Measurements from ENCODE around the gene KRT24. TPM values are rescaled to one million over a fixed set of nuclear protein-coding genes. Genes with fewer than 3 reads are reported as not detected.

Gene KRT24
- total RNA-seq, 1 experiment from 2014 or later = not detected

DNA sequence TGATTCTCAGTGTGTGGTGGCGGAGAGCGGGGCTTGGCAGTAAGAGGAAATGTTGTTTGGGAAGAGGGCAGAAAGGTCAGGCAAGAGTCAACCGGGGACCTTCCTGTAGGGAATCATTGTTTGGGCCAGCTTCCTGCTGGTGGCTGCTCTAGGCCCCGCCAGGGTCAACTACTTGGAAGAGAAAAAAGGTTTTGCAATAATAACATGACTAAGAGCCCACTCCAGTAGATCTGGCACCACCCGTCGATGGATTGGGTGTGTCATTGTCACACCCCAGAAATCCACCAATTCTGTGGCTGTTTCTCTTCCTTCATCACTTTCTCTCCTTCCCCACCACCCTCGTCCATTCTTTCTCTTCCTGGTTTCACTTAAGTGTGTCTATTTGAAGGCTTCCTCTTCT lies 4.2 kb upstream of the KRT24 start:
- H3K9me2 ChIP-seq (replicated peaks; ENCODE audit: insufficient read depth, low read length) = no peaks in the 10 kb centered on the region
- H3K36me3 ChIP-seq (ENCODE audit: insufficient read depth, low read length) = no peaks in the 10 kb centered on the region
- H3K4me2 ChIP-seq (ENCODE audit: low read depth, low read length, poor library complexity, severe bottlenecking) = no peak overlapping the region
- H3K9ac ChIP-seq (ENCODE audit: low read length) = no peak overlapping the region
- no peak overlapping the region for H3K4me3 ChIP-seq (ENCODE audit: low read length)
- H2AFZ ChIP-seq (ENCODE audit: low read length) = no peak overlapping the region
- no peaks in the 10 kb centered on the region for H3K4me1 ChIP-seq (ENCODE audit: low read length)
- no peaks in the 10 kb centered on the region for H3K27me3 ChIP-seq (ENCODE audit: low read length)
- H3K9me3 ChIP-seq (ENCODE audit: low read length) = no peaks in the 10 kb centered on the region
- no peaks in the 10 kb centered on the region for H4K20me1 ChIP-seq (ENCODE audit: insufficient read depth, low read depth, low read length)
- no peak overlapping the region for H3K27ac ChIP-seq (ENCODE audit: low read length)
- DNase-seq = no peak
- no peaks in the 10 kb centered on the region for H3K79me2 ChIP-seq (ENCODE audit: low read length)

DNA sequence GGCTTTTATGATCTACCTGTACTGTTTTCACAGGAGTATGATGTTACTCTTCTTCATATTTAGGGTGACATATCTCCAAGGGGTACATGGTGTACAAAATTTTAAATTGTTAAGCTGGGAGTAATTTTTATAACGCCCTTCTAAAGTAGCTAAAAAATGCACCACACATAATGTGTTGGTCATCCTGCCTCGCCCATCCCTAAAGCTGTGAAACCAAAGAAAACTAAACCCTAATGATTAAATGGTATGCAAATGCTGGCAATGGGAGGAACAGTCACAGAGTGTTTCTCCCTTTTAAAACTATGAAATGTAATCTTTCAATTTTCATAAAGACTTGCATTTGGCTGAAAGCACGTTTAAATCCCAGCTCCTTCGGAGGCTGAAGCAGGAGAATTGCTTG lies 2.0 kb upstream of the KRT24 start:
- H3K9me2 ChIP-seq (replicated peaks; ENCODE audit: insufficient read depth, low read length) = no peaks in the 10 kb centered on the region
- no peaks in the 10 kb centered on the region for H3K79me2 ChIP-seq (ENCODE audit: low read length)
- H4K20me1 ChIP-seq (ENCODE audit: insufficient read depth, low read depth, low read length) = no peaks in the 10 kb centered on the region
- H3K9me3 ChIP-seq (ENCODE audit: low read length) = no peaks in the 10 kb centered on the region
- no peaks in the 10 kb centered on the region for H3K36me3 ChIP-seq (ENCODE audit: insufficient read depth, low read length)
- no peaks in the 10 kb centered on the region for H3K27me3 ChIP-seq (ENCODE audit: low read length)
- H3K4me2 ChIP-seq (ENCODE audit: low read depth, low read length, poor library complexity, severe bottlenecking) = no peak overlapping the region
- no peak overlapping the region for H2AFZ ChIP-seq (ENCODE audit: low read length)
- H3K9ac ChIP-seq (ENCODE audit: low read length) = no peak overlapping the region
- DNase-seq = no peak
- no peaks in the 10 kb centered on the region for H3K4me1 ChIP-seq (ENCODE audit: low read length)
- H3K27ac ChIP-seq (ENCODE audit: low read length) = no peak overlapping the region
- H3K4me3 ChIP-seq (ENCODE audit: low read length) = no peak overlapping the region

DNA sequence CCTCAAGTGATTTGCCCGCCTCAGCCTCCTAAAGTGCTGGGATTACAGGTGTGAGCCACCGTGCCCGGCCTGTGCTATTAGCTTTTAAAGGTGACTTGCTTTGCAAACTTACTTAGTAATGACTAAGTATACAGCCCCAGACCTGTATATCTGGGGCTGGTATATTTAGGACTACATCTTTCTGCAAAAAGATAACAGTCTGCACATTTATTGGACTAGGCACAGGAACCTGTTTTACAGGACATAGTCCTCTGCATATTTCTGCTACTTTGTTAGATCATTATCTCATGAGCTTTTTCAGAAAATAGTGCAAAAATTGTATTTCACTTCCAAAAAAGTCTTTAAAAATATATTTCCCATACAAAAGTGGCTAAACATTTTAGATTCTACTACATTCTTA lies 1.3 kb downstream of the KRT24 start:
- Histone ChIP-seq H3K79me2 (ENCODE audit: low read length) (no peaks in the 10 kb centered on the region), H4K20me1 (ENCODE audit: insufficient read depth, low read depth, low read length) (no peaks in the 10 kb centered on the region), H3K36me3 (ENCODE audit: insufficient read depth, low read length) (no peaks in the 10 kb centered on the region), H3K9me2 (replicated peaks; ENCODE audit: insufficient read depth, low read length) (no peaks in the 10 kb centered on the region), H3K4me3 (ENCODE audit: low read length) (no peak overlapping the region), H3K4me1 (ENCODE audit: low read length) (no peaks in the 10 kb centered on the region), H3K4me2 (ENCODE audit: low read depth, low read length, poor library complexity, severe bottlenecking) (no peak overlapping the region), H3K27ac (ENCODE audit: low read length) (no peak overlapping the region), H2AFZ (ENCODE audit: low read length) (no peak overlapping the region), H3K9ac (ENCODE audit: low read length) (no peak overlapping the region), H3K9me3 (ENCODE audit: low read length) (no peaks in the 10 kb centered on the region), H3K27me3 (ENCODE audit: low read length) (no peaks in the 10 kb centered on the region)
- DNase-seq = no peak

DNA sequence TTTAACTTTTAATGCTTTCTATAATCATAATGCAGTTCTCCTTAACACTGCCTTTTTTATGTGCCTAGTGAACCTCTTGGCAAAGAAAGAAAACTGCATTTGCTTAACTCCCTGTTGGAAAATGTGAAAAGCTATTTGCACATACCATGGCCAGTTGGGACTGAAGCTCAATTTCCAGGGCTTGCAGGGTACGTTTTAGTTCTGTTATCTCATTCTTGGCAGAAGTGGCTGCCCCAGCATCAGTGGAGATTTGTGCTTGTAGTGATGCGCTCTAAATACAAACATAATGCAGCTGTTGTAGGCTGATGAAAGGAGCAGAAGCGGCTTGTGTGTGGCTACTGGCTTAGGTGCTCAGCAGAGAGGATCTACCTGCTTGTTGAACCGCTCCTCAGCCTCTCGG lies 3.7 kb downstream of the KRT24 start:
- Histone ChIP-seq H3K79me2 (ENCODE audit: low read length) (no peaks in the 10 kb centered on the region), H2AFZ (ENCODE audit: low read length) (no peak overlapping the region), H3K27me3 (ENCODE audit: low read length) (no peaks in the 10 kb centered on the region), H3K4me1 (ENCODE audit: low read length) (no peaks in the 10 kb centered on the region), H3K36me3 (ENCODE audit: insufficient read depth, low read length) (no peaks in the 10 kb centered on the region), H3K4me2 (ENCODE audit: low read depth, low read length, poor library complexity, severe bottlenecking) (no peak overlapping the region), H3K9ac (ENCODE audit: low read length) (no peak overlapping the region), H3K4me3 (ENCODE audit: low read length) (no peak overlapping the region), H3K27ac (ENCODE audit: low read length) (no peak overlapping the region), H4K20me1 (ENCODE audit: insufficient read depth, low read depth, low read length) (no peaks in the 10 kb centered on the region), H3K9me3 (ENCODE audit: low read length) (no peaks in the 10 kb centered on the region), H3K9me2 (replicated peaks; ENCODE audit: insufficient read depth, low read length) (no peaks in the 10 kb centered on the region)
- DNase-seq = no peak

DNA sequence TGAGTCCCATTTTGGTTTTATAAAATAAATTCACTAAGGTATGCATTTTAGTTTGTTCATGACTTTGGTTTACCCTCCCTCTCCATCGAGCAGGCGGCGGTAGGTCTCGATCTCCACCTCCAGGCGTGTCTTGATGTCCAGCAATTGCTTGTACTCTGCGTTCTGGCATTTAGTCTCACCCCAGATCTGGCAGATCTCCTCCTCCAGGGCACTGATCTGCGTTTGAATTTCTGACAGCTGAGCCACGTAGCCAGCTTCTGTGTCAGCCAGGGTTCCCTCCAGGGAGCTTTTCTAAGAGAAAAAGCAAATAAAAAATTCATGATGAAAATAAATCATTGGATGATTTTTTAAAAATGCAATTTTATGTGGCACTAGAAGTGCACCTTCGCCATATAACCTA lies 4.2 kb downstream of the KRT24 start:
- Histone ChIP-seq H3K36me3 (ENCODE audit: insufficient read depth, low read length) (no peaks in the 10 kb centered on the region), H3K27ac (ENCODE audit: low read length) (no peak overlapping the region), H4K20me1 (ENCODE audit: insufficient read depth, low read depth, low read length) (no peaks in the 10 kb centered on the region), H3K27me3 (ENCODE audit: low read length) (no peaks in the 10 kb centered on the region), H3K9me2 (replicated peaks; ENCODE audit: insufficient read depth, low read length) (no peaks in the 10 kb centered on the region), H2AFZ (ENCODE audit: low read length) (no peak overlapping the region), H3K4me2 (ENCODE audit: low read depth, low read length, poor library complexity, severe bottlenecking) (no peak overlapping the region), H3K9me3 (ENCODE audit: low read length) (no peaks in the 10 kb centered on the region), H3K4me1 (ENCODE audit: low read length) (no peaks in the 10 kb centered on the region), H3K4me3 (ENCODE audit: low read length) (no peak overlapping the region), H3K79me2 (ENCODE audit: low read length) (no peaks in the 10 kb centered on the region), H3K9ac (ENCODE audit: low read length) (no peak overlapping the region)
- DNase-seq = no peak

DNA sequence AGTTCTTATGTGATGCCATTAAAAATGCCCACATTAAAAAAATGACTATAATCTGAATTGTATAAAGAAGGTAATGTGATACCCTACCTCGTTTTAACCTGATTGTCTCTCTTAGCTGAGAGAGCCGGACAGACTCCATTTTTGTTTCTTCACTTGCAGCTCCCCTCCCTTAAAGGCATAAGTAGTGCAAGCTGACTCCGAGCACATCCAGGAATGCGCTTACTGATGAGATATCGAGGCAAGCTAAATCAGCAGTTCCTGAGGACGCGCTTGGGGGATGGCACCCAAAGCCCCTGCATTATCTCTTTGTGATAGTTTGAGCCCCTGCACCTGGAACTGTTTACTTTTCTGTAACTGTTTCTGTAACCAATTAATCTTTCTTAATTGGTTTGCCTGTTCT lies 6.3 kb downstream of the KRT24 start:
- Histone ChIP-seq H3K36me3 (ENCODE audit: insufficient read depth, low read length) (no peaks in the 10 kb centered on the region), H3K4me2 (ENCODE audit: low read depth, low read length, poor library complexity, severe bottlenecking) (no peak overlapping the region), H3K27me3 (ENCODE audit: low read length) (no peaks in the 10 kb centered on the region), H3K9ac (ENCODE audit: low read length) (no peak overlapping the region), H3K27ac (ENCODE audit: low read length) (no peak overlapping the region), H4K20me1 (ENCODE audit: insufficient read depth, low read depth, low read length) (no peaks in the 10 kb centered on the region), H3K4me1 (ENCODE audit: low read length) (peaks cover 2% of the 10 kb centered on the region), H3K9me3 (ENCODE audit: low read length) (no peaks in the 10 kb centered on the region), H2AFZ (ENCODE audit: low read length) (no peak overlapping the region), H3K9me2 (replicated peaks; ENCODE audit: insufficient read depth, low read length) (no peaks in the 10 kb centered on the region), H3K4me3 (ENCODE audit: low read length) (no peak overlapping the region), H3K79me2 (ENCODE audit: low read length) (no peaks in the 10 kb centered on the region)
- no peak for DNase-seq

DNA sequence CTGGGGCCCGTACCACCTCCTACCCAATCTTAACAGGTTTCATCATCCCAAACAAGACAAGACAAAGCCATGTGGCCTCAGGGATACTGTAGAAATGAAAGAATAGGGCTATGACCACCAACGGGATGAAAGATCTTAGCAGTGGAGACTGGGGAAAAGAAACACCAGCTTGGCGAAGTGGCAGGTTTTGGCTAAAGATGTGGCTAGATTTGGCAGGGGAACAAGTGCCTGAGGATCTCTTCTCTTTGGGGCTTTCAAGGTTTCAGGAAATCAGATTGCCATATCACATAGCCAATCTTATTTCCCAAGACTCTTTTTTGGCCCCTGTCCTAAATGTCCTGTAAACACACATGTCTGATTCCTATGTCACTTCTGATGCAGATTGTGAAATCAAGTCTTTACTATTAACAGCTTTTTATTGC lies 6.9 kb downstream of the KRT24 start:
- no peak overlapping the region for H2AFZ ChIP-seq (ENCODE audit: low read length)
- H3K9me2 ChIP-seq (replicated peaks; ENCODE audit: insufficient read depth, low read length) = no peaks in the 10 kb centered on the region
- H3K4me2 ChIP-seq (ENCODE audit: low read depth, low read length, poor library complexity, severe bottlenecking) = no peak overlapping the region
- no peaks in the 10 kb centered on the region for H4K20me1 ChIP-seq (ENCODE audit: insufficient read depth, low read depth, low read length)
- H3K27me3 ChIP-seq (ENCODE audit: low read length) = no peaks in the 10 kb centered on the region
- H3K4me3 ChIP-seq (ENCODE audit: low read length) = no peak overlapping the region
- no peaks in the 10 kb centered on the region for H3K79me2 ChIP-seq (ENCODE audit: low read length)
- no peak overlapping the region for H3K9ac ChIP-seq (ENCODE audit: low read length)
- no peak overlapping the region for H3K27ac ChIP-seq (ENCODE audit: low read length)
- no peaks in the 10 kb centered on the region for H3K36me3 ChIP-seq (ENCODE audit: insufficient read depth, low read length)
- peaks cover 8% of the 10 kb centered on the region for H3K4me1 ChIP-seq (ENCODE audit: low read length)
- no peaks in the 10 kb centered on the region for H3K9me3 ChIP-seq (ENCODE audit: low read length)
- no peak for DNase-seq

DNA sequence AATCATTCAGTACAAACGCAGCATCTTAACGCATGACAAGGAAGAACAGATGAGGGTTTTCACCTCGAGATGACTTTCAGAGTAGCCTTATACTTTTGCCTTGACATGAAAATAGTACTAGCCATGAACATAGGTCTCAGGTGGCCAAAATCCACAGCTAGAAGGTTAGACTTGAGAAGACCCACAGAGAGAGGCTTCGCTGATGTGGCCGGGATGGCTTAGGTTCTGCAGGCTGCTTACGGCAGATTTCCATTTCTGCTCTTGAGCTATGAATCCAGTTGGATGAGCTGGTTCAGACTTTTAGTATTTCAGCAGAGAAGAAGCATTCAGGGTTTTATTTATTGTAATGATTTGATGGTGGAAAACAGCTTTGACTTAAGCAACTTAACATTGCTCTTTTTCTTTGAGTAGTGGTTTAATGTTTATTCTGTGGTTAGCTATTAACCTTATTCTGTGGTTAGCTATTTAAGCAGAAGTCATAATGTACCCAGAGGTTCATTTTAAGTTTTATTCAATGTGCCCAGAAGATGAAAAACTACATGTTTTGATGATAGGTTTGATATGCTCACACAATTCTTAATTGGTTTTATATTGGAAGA lies 7.6 kb downstream of the KRT24 start:
- Histone ChIP-seq H3K4me3 (ENCODE audit: low read length) (no peak overlapping the region), H3K36me3 (ENCODE audit: insufficient read depth, low read length) (no peaks in the 10 kb centered on the region), H3K9ac (ENCODE audit: low read length) (no peak overlapping the region), H3K4me2 (ENCODE audit: low read depth, low read length, poor library complexity, severe bottlenecking) (no peak overlapping the region), H3K79me2 (ENCODE audit: low read length) (no peaks in the 10 kb centered on the region), H3K27ac (ENCODE audit: low read length) (no peak overlapping the region), H4K20me1 (ENCODE audit: insufficient read depth, low read depth, low read length) (no peaks in the 10 kb centered on the region), H3K9me2 (replicated peaks; ENCODE audit: insufficient read depth, low read length) (no peaks in the 10 kb centered on the region), H3K27me3 (ENCODE audit: low read length) (no peaks in the 10 kb centered on the region), H3K9me3 (ENCODE audit: low read length) (no peaks in the 10 kb centered on the region), H2AFZ (ENCODE audit: low read length) (no peak overlapping the region), H3K4me1 (ENCODE audit: low read length) (peaks cover 8% of the 10 kb centered on the region)
- DNase-seq = no peak

DNA sequence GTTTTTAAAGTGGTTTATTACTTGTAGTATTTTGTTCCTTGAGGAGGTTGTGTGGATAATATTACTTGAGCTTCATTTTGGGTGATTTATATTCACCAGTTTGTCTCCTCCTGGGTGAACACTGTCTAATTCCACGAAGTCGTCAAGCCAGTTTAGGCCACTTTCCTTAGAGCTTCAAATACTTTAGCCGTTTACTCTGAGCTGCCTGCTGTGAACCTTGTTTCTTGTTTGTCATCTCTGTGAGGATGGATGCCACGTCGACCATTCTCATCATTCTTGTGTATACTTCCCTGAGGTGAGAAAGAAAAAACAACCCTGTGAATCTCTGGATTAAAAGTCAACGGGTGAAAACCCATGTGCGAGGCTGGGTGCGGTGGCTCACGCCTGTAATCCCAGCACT lies 9.0 kb downstream of the KRT24 start:
- Histone ChIP-seq H3K9me3 (ENCODE audit: low read length) (no peaks in the 10 kb centered on the region), H3K4me2 (ENCODE audit: low read depth, low read length, poor library complexity, severe bottlenecking) (no peak overlapping the region), H4K20me1 (ENCODE audit: insufficient read depth, low read depth, low read length) (no peaks in the 10 kb centered on the region), H3K36me3 (ENCODE audit: insufficient read depth, low read length) (no peaks in the 10 kb centered on the region), H3K27me3 (ENCODE audit: low read length) (no peaks in the 10 kb centered on the region), H3K9me2 (replicated peaks; ENCODE audit: insufficient read depth, low read length) (no peaks in the 10 kb centered on the region), H3K4me3 (ENCODE audit: low read length) (no peak overlapping the region), H3K9ac (ENCODE audit: low read length) (no peak overlapping the region), H3K4me1 (ENCODE audit: low read length) (peaks cover 8% of the 10 kb centered on the region), H2AFZ (ENCODE audit: low read length) (no peak overlapping the region), H3K27ac (ENCODE audit: low read length) (no peak overlapping the region), H3K79me2 (ENCODE audit: low read length) (no peaks in the 10 kb centered on the region)
- no peak for DNase-seq
